H9 (cell line): ENCODE measurements around the gene AFAP1. TPM values are rescaled to one million over a fixed set of nuclear protein-coding genes. Genes with fewer than 3 reads are reported as not detected.
A peak's percentile ranks its signal among the peaks of the same experiment; 100 is the strongest.

Source experiments
- DNase-seq: peaks from one replicate; pipeline ENCODE4 v3.0.0-alpha.2; 2017
- H2AFZ ChIP-seq: one replicate; pipeline ENCODE4 v1.6.1; 2013; ENCODE audit warnings: mild to moderate bottlenecking, low read length, control low read depth, moderate library complexity
- H2AK5ac ChIP-seq: 2 replicates; pipeline ENCODE4 v1.6.1; 2013; ENCODE audit warnings: low read length, control low read depth, mixed read lengths; ENCODE audit not compliant: insufficient read length
- H2BK120ac ChIP-seq: one replicate; pipeline ENCODE4 v1.6.1; 2013; ENCODE audit warnings: low read depth, mild to moderate bottlenecking, low read length, control low read depth, inconsistent platforms; ENCODE audit not compliant: poor library complexity, severe bottlenecking
- H2BK12ac ChIP-seq: 2 replicates; pipeline ENCODE4 v1.6.1; 2013; ENCODE audit warnings: low read length, control low read depth, mixed read lengths, low read depth; ENCODE audit not compliant: insufficient read length
- H2BK15ac ChIP-seq: 2 replicates; pipeline ENCODE4 v1.6.1; 2013; ENCODE audit warnings: low read depth, low read length, control low read depth
- H2BK20ac ChIP-seq: one replicate; pipeline ENCODE4 v1.6.1; 2013; ENCODE audit warnings: low read depth, mild to moderate bottlenecking, low read length, control low read depth, inconsistent platforms; ENCODE audit not compliant: poor library complexity, severe bottlenecking
- H2BK5ac ChIP-seq: 2 replicates; pipeline ENCODE4 v1.6.1; 2013; ENCODE audit warnings: low read length, control low read depth, mixed read lengths; ENCODE audit not compliant: insufficient read length
- H3K14ac ChIP-seq: 2 replicates; pipeline ENCODE4 v1.6.1; 2013; ENCODE audit warnings: low read length, control low read depth; ENCODE audit not compliant: insufficient read depth
- H3K18ac ChIP-seq: 2 replicates; pipeline ENCODE4 v1.6.1; 2013; ENCODE audit warnings: low read depth, mild to moderate bottlenecking, mixed read lengths, low read length, control low read depth; ENCODE audit not compliant: insufficient read length
- H3K23ac ChIP-seq: 2 replicates; pipeline ENCODE4 v1.6.1; 2013; ENCODE audit warnings: low read length, control low read depth, mixed read lengths, low read depth; ENCODE audit not compliant: insufficient read length
- H3K23me2 ChIP-seq: 2 replicates; pipeline ENCODE4 v1.6.1; 2013; ENCODE audit warnings: low read depth, mild to moderate bottlenecking, mixed read lengths, low read length, control low read depth; ENCODE audit not compliant: insufficient read length, poor library complexity, severe bottlenecking
- H3K27ac ChIP-seq: 2 replicates; pipeline ENCODE4 v1.5.1; 2013; ENCODE audit warnings: low read length, control low read depth, mixed read lengths, low read depth; ENCODE audit not compliant: insufficient read length
- H3K27me3 ChIP-seq: 2 replicates; pipeline ENCODE4 v1.6.1; 2013; ENCODE audit warnings: low read length, control low read depth, inconsistent platforms; ENCODE audit not compliant: insufficient read depth
- H3K4ac ChIP-seq: 2 replicates; pipeline ENCODE4 v1.6.1; 2013; ENCODE audit warnings: low read depth, mild to moderate bottlenecking, control low read depth, inconsistent platforms, low read length, moderate library complexity
- H3K4me1 ChIP-seq: 2 replicates; pipeline ENCODE4 v1.6.1; 2013; ENCODE audit warnings: low read length, control low read depth, inconsistent platforms; ENCODE audit not compliant: insufficient read depth
- H3K4me2 ChIP-seq: 2 replicates; pipeline ENCODE4 v1.6.1; 2013; ENCODE audit warnings: low read length, control low read depth, mixed read lengths; ENCODE audit not compliant: insufficient read length, insufficient read depth
- H3K56ac ChIP-seq: 2 replicates; pipeline ENCODE4 v1.6.1; 2013; ENCODE audit warnings: low read depth, mild to moderate bottlenecking, mixed read lengths, low read length, control low read depth; ENCODE audit not compliant: insufficient read length
- H3K79me1 ChIP-seq: 2 replicates; pipeline ENCODE4 v1.6.1; 2013; ENCODE audit warnings: low read depth, mild to moderate bottlenecking, moderate library complexity, low read length, control low read depth, inconsistent platforms; ENCODE audit not compliant: insufficient read depth, poor library complexity, severe bottlenecking
- H3K79me2 ChIP-seq: 2 replicates; pipeline ENCODE4 v1.6.1; 2013; ENCODE audit warnings: low read length, control low read depth, inconsistent platforms; ENCODE audit not compliant: insufficient read depth
- H3K9ac ChIP-seq: 2 replicates; pipeline ENCODE4 v1.6.1; 2013; ENCODE audit warnings: low read length, control low read depth, mixed read lengths; ENCODE audit not compliant: insufficient read length; ENCODE audit errors: extremely low read depth
- H3K9me3 ChIP-seq: one replicate; pipeline ENCODE4 v1.6.1; 2013; ENCODE audit warnings: low read depth, low read length, inconsistent platforms; ENCODE audit not compliant: control insufficient read depth
- H3T11ph ChIP-seq: one replicate; pipeline ENCODE4 v1.6.1; 2013; ENCODE audit warnings: mild to moderate bottlenecking, low read length, control low read depth, inconsistent platforms
- H4K20me1 ChIP-seq: one replicate; pipeline ENCODE4 v1.6.1; 2013; ENCODE audit not compliant: control insufficient read depth, insufficient read length, insufficient read depth
- H4K5ac ChIP-seq: 2 replicates; pipeline ENCODE4 v1.6.1; 2013; ENCODE audit warnings: low read depth, mild to moderate bottlenecking, mixed read lengths, low read length, control low read depth; ENCODE audit not compliant: insufficient read length
- H4K8ac ChIP-seq: replicated peaks from 2 replicates; pipeline ENCODE4 v1.6.1; 2013; ENCODE audit warnings: low read length, control low read depth, mixed read lengths, low read depth; ENCODE audit not compliant: insufficient read length
- H4K91ac ChIP-seq: 2 replicates; pipeline ENCODE4 v1.6.1; 2013; ENCODE audit warnings: low read depth, mild to moderate bottlenecking, moderate library complexity, mixed read lengths, low read length, control low read depth; ENCODE audit not compliant: insufficient read length
- H3K27ac Mint-ChIP-seq, 3 experiments: 2 replicates in 2 of 3; 3 replicates in 1 of 3; pipeline ENCODE4 v1.8.0; 2020 to 2021; ENCODE audit warnings: mixed read lengths in 3 of 3, mild to moderate bottlenecking in 1 of 3, moderate library complexity in 1 of 3
- H3K27me3 Mint-ChIP-seq: 2 replicates; pipeline ENCODE4 v1.8.0; 2021; ENCODE audit warnings: low read depth, mild to moderate bottlenecking, moderate library complexity, mixed read lengths
- H3K36me3 Mint-ChIP-seq, 3 experiments: 2 replicates in 2 of 3; 3 replicates in 1 of 3; pipeline ENCODE4 v1.8.0; 2020 to 2021; ENCODE audit warnings: low read depth in 3 of 3, mixed read lengths in 3 of 3; ENCODE audit not compliant: insufficient read depth in 1 of 3
- H3K4me1 Mint-ChIP-seq, 2 experiments: 2 replicates each; pipeline ENCODE4 v1.8.0; 2020; ENCODE audit warnings: mixed read lengths in 2 of 2
- H3K4me3 Mint-ChIP-seq, 2 experiments: 2 replicates in 1 of 2; 3 replicates in 1 of 2; pipeline ENCODE4 v1.8.0; 2020 to 2021; ENCODE audit warnings: mild to moderate bottlenecking in 2 of 2, mixed read lengths in 2 of 2, moderate library complexity in 1 of 2
- H3K9me3 Mint-ChIP-seq, 2 experiments: 2 replicates in 1 of 2; 3 replicates in 1 of 2; pipeline ENCODE4 v1.8.0; 2020; ENCODE audit warnings: mild to moderate bottlenecking in 2 of 2, mixed read lengths in 2 of 2, moderate library complexity in 1 of 2
- CTCF ChIP-seq: fragments of 200-600 bp; sonication (generic); conservative IDR thresholded peaks from 3 replicates; pipeline ENCODE4 v1.8.0; 2021; ENCODE audit warnings: antibody characterized with exemption, mild to moderate bottlenecking
- WGBS: extraction: QIAGEN DNeasy Blood & Tissue Kit; methylation state at CpG from one replicate; pipeline ENCODE4 v1.1.7; 2013; ENCODE audit warnings: missing lambda C conversion rate, low lambda C conversion rate, mixed read lengths; ENCODE audit not compliant: insufficient read length; ENCODE audit errors: extremely low coverage; 5-methylcytosine and 5-hydroxymethylcytosine counted together
- total RNA-seq: library from RNA; stranded (reverse); gene quantifications from 2 replicates; pipeline ENCODE4 v1.2.1, GENCODE V29; 2021

AFAP1 gene
- total RNA-seq, 1 experiment from 2014 or later: 6.5 TPM

- Mint-ChIP-seq H3K9me3 (no peaks in the 10 kb centered on the region), H3K27me3 (no peaks in the 10 kb centered on the region), H3K36me3 (peaks cover 7 to 21% (median 11%) of the 10 kb centered on the region in 3 experiments; a peak in 6 of 7 replicates), H3K4me3 (no peak overlapping the region), H3K4me1 (peaks cover 21 to 32% of the 10 kb centered on the region in 2 experiments), H3K27ac (peak overlapping the region in 1 of 3 experiments; percentile 81; a peak in 2 of 7 replicates)
- TF ChIP-seq CTCF: no peak
- Histone ChIP-seq H4K91ac (no peak overlapping the region), H2BK5ac (no peak overlapping the region), H3K56ac (no peak overlapping the region), H2BK20ac (no peak overlapping the region), H3K27ac (no peak overlapping the region), H3K4me2 (no peak overlapping the region), H3T11ph (no peak overlapping the region), H3K4ac (no peak overlapping the region), H3K18ac (no peak overlapping the region), H3K27me3 (no peaks in the 10 kb centered on the region), H4K5ac (no peak overlapping the region), H4K8ac (no peak overlapping the region), H3K79me2 (0 out of 2 replicates have a peak, but pooled peaks cover under 1% of the 10 kb centered on the region), H3K4me1 (no peaks in the 10 kb centered on the region), H3K14ac (no peak overlapping the region), H2BK120ac (no peak overlapping the region), H2AK5ac (no peak overlapping the region), H2AFZ (no peak overlapping the region), H3K23ac (no peak overlapping the region), H2BK15ac (no peak overlapping the region), H3K9ac (no peak overlapping the region), H3K23me2 (no peaks in the 10 kb centered on the region), H3K79me1 (no peaks in the 10 kb centered on the region), H4K20me1 (no peaks in the 10 kb centered on the region), H3K9me3 (no peaks in the 10 kb centered on the region), H2BK12ac (no peak overlapping the region)
- no CpG with 5 or more reads among the region's 9 CpGs for WGBS
- DNase-seq: no peak
Measured at GRCh38 chr4:7819446-7819845, 120.2 kb downstream of the AFAP1 start.
